Body of pancreas (tissue), 4 donors: ENCODE data around the gene FBXW8.

ENCODE experiments used
- POLR2A ChIP-seq, 3 donors: fragments of 450-650 bp; IDR thresholded peaks; one replicate each; pipeline ENCODE4 v1.6.1; 2016; ENCODE audit warnings: antibody characterized with exemption in 3 of 3, mild to moderate bottlenecking in 2 of 3
- TF ChIP-seq, protein P1 (sequence below), 7 experiments: fragments of 450-650 bp in 4 of 7; fragments of 200-600 bp in 3 of 7; sonication (generic) in 3 of 7; IDR thresholded peaks; one replicate each; pipeline ENCODE4 v1.5.1; 2016 to 2019; ENCODE audit warnings: antibody characterized with exemption in 7 of 7

GRCh38 chr12:117046011-117046369, 135.2 kb downstream of the FBXW8 start:
- TF ChIP-seq, protein P1, sequence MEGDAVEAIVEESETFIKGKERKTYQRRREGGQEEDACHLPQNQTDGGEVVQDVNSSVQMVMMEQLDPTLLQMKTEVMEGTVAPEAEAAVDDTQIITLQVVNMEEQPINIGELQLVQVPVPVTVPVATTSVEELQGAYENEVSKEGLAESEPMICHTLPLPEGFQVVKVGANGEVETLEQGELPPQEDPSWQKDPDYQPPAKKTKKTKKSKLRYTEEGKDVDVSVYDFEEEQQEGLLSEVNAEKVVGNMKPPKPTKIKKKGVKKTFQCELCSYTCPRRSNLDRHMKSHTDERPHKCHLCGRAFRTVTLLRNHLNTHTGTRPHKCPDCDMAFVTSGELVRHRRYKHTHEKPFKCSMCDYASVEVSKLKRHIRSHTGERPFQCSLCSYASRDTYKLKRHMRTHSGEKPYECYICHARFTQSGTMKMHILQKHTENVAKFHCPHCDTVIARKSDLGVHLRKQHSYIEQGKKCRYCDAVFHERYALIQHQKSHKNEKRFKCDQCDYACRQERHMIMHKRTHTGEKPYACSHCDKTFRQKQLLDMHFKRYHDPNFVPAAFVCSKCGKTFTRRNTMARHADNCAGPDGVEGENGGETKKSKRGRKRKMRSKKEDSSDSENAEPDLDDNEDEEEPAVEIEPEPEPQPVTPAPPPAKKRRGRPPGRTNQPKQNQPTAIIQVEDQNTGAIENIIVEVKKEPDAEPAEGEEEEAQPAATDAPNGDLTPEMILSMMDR (IDR thresholded peaks at IDR 0.05) = no peak
- TF ChIP-seq POLR2A (IDR thresholded peaks at IDR 0.05) = no peak
